HEK293 (cell line): ENCODE results near the gene KRT74.

ENCODE experiments used
- CTCF ChIA-PET: fragments of 350-600 bp; formaldehyde crosslinking; extraction: SDS; loops from one replicate; lab custom pipeline; 2021; ENCODE audit warnings: antibody characterized with exemption; lab: Yijun Ruan, JAX
- POLR2A ChIA-PET: fragments of 300-600 bp; formaldehyde crosslinking; extraction: SDS; loops from one replicate; lab custom pipeline; 2020; ENCODE audit warnings: antibody characterized with exemption, inconsistent platforms; lab: Yijun Ruan, JAX
- H3K27ac ChIP-seq: fragments of 200-500 bp; sonication (Bioruptor generic); 2 replicates; pipeline ENCODE4 v1.5.1; 2014; ENCODE audit warnings: low read depth, low read length, control low read depth, inconsistent platforms; ENCODE audit errors: extremely low read depth
- H3K36me3 ChIP-seq, 2 experiments: fragments of 200-500 bp in 1 of 2; sonication (Bioruptor generic) in 1 of 2; 1 replicate in 1 of 2; 2 replicates in 1 of 2; pipeline ENCODE4 v1.5.1; 2014 to 2017; ENCODE audit warnings: inconsistent platforms in 2 of 2, low read length in 2 of 2; ENCODE audit not compliant: control insufficient read depth in 2 of 2, insufficient read depth in 1 of 2
- H3K4me1 ChIP-seq: fragments of 200-500 bp; sonication (Bioruptor generic); 2 replicates; pipeline ENCODE4 v1.5.1; 2014; ENCODE audit warnings: mild to moderate bottlenecking, low read length, inconsistent platforms; ENCODE audit not compliant: control insufficient read depth, insufficient read depth
- H3K4me3 ChIP-seq: 2 replicates; pipeline ENCODE4 v1.5.1; 2011; ENCODE audit warnings: low read depth, mild to moderate bottlenecking, control low read depth, low read length, moderate library complexity
- H3K9me3 ChIP-seq: fragments of 200-500 bp; sonication (Bioruptor generic); 2 replicates; pipeline ENCODE4 v1.5.1; 2014; ENCODE audit warnings: low read depth, low read length, inconsistent platforms; ENCODE audit not compliant: control insufficient read depth, insufficient read depth
- EGR2 ChIP-seq: fragments of 450-650 bp; formaldehyde crosslinking; IDR thresholded peaks from 2 replicates; pipeline ENCODE4 v1.5.1; 2016; ENCODE audit warnings: low read depth, missing biosample characterization, missing genetic modification characterization
- KLF10 ChIP-seq: fragments of 450-650 bp; IDR thresholded peaks from 2 replicates; pipeline ENCODE4 v1.5.1; 2018; ENCODE audit warnings: missing biosample characterization, mild to moderate bottlenecking, missing genetic modification characterization
- KLF9 ChIP-seq: fragments of 450-650 bp; formaldehyde crosslinking; IDR thresholded peaks from 2 replicates; pipeline ENCODE4 v1.5.1; 2016; ENCODE audit warnings: missing biosample characterization, missing genetic modification characterization, low read depth
- OSR2 ChIP-seq: fragments of 450-650 bp; formaldehyde crosslinking; IDR thresholded peaks from 2 replicates; pipeline ENCODE4 v1.5.1; 2016; ENCODE audit warnings: missing biosample characterization, missing genetic modification characterization
- PRDM10 ChIP-seq: fragments of 450-650 bp; formaldehyde crosslinking; IDR thresholded peaks from 2 replicates; pipeline ENCODE4 v1.5.1; 2016; ENCODE audit warnings: missing biosample characterization, missing genetic modification characterization
- REPIN1 ChIP-seq: fragments of 450-650 bp; formaldehyde crosslinking; IDR thresholded peaks from 2 replicates; pipeline ENCODE4 v1.5.1; 2017; ENCODE audit warnings: missing biosample characterization, missing genetic modification characterization, low read depth
- SP2 ChIP-seq: fragments of 450-650 bp; formaldehyde crosslinking; IDR thresholded peaks from 2 replicates; pipeline ENCODE4 v1.5.1; 2016; ENCODE audit warnings: missing biosample characterization, missing genetic modification characterization
- TRIM28 ChIP-seq: IDR thresholded peaks from 2 replicates; pipeline ENCODE4 v1.6.1; 2011; ENCODE audit warnings: low read length, control low read depth, borderline replicate concordance
- WT1 ChIP-seq: fragments of 450-650 bp; formaldehyde crosslinking; IDR thresholded peaks from 2 replicates; pipeline ENCODE4 v1.5.1; 2016; ENCODE audit warnings: missing biosample characterization, missing genetic modification characterization
- ZBTB20 ChIP-seq: fragments of 450-650 bp; formaldehyde crosslinking; IDR thresholded peaks from 2 replicates; pipeline ENCODE4 v1.5.1; 2016; ENCODE audit warnings: missing biosample characterization, missing genetic modification characterization
- ZEB2 ChIP-seq: fragments of 450-650 bp; formaldehyde crosslinking; IDR thresholded peaks from 2 replicates; pipeline ENCODE4 v1.5.1; 2016; ENCODE audit warnings: missing biosample characterization, missing genetic modification characterization
- ZFP37 ChIP-seq: fragments of 450-650 bp; formaldehyde crosslinking; IDR thresholded peaks from 2 replicates; pipeline ENCODE4 v1.5.1; 2016; ENCODE audit warnings: missing biosample characterization, missing genetic modification characterization
- ZNF121 ChIP-seq: fragments of 450-650 bp; formaldehyde crosslinking; IDR thresholded peaks from 2 replicates; pipeline ENCODE4 v1.5.1; 2016; ENCODE audit warnings: missing biosample characterization, missing genetic modification characterization
- ZNF175 ChIP-seq: fragments of 450-650 bp; formaldehyde crosslinking; IDR thresholded peaks from 2 replicates; pipeline ENCODE4 v1.5.1; 2016; ENCODE audit warnings: missing biosample characterization, missing genetic modification characterization
- ZNF211 ChIP-seq: fragments of 450-650 bp; formaldehyde crosslinking; IDR thresholded peaks from 2 replicates; pipeline ENCODE4 v1.5.1; 2016; ENCODE audit warnings: low read depth, missing biosample characterization, missing genetic modification characterization
- ZNF239 ChIP-seq: fragments of 450-650 bp; formaldehyde crosslinking; IDR thresholded peaks from 2 replicates; pipeline ENCODE4 v1.5.1; 2016; ENCODE audit warnings: missing biosample characterization, missing genetic modification characterization
- ZNF416 ChIP-seq: fragments of 450-650 bp; formaldehyde crosslinking; IDR thresholded peaks from 2 replicates; pipeline ENCODE4 v1.5.1; 2016; ENCODE audit warnings: missing biosample characterization, missing genetic modification characterization
- ZNF433 ChIP-seq: fragments of 450-650 bp; formaldehyde crosslinking; IDR thresholded peaks from 2 replicates; pipeline ENCODE4 v1.5.1; 2016; ENCODE audit warnings: missing biosample characterization, missing genetic modification characterization, low read depth
- ZNF513 ChIP-seq: fragments of 450-650 bp; IDR thresholded peaks from 2 replicates; pipeline ENCODE4 v1.5.1; 2018; ENCODE audit warnings: missing biosample characterization, missing genetic modification characterization
- ZNF530 ChIP-seq: fragments of 450-650 bp; formaldehyde crosslinking; IDR thresholded peaks from 2 replicates; pipeline ENCODE4 v1.5.1; 2016; ENCODE audit warnings: low read depth, missing biosample characterization, missing genetic modification characterization
- ZNF555 ChIP-seq: fragments of 450-650 bp; formaldehyde crosslinking; conservative IDR thresholded peaks from 2 replicates; pipeline ENCODE4 v1.5.1; 2017; ENCODE audit warnings: missing biosample characterization, mild to moderate bottlenecking, missing genetic modification characterization, inconsistent platforms
- ZNF610 ChIP-seq: fragments of 450-650 bp; formaldehyde crosslinking; IDR thresholded peaks from 2 replicates; pipeline ENCODE4 v1.5.1; 2016; ENCODE audit warnings: missing biosample characterization, missing genetic modification characterization, borderline replicate concordance
- ZNF664 ChIP-seq: fragments of 450-650 bp; formaldehyde crosslinking; IDR thresholded peaks from 2 replicates; pipeline ENCODE4 v1.5.1; 2016; ENCODE audit warnings: missing biosample characterization, missing genetic modification characterization
- ZNF707 ChIP-seq: fragments of 450-650 bp; formaldehyde crosslinking; IDR thresholded peaks from 2 replicates; pipeline ENCODE4 v1.5.1; 2016; ENCODE audit warnings: missing biosample characterization, missing genetic modification characterization
- ZXDB ChIP-seq: fragments of 450-650 bp; formaldehyde crosslinking; IDR thresholded peaks from 2 replicates; pipeline ENCODE4 v1.5.1; 2016; ENCODE audit warnings: missing biosample characterization, missing genetic modification characterization
- TF ChIP-seq, protein P1 (sequence below): fragments of 450-650 bp; formaldehyde crosslinking; IDR thresholded peaks from 2 replicates; pipeline ENCODE4 v1.5.1; 2016; ENCODE audit warnings: missing biosample characterization, missing genetic modification characterization
- TF ChIP-seq, protein P2 (sequence below): fragments of 450-650 bp; formaldehyde crosslinking; IDR thresholded peaks from 2 replicates; pipeline ENCODE4 v1.5.0; 2017; ENCODE audit warnings: missing biosample characterization, missing genetic modification characterization, borderline replicate concordance
- TF ChIP-seq, protein P3 (sequence below): fragments of 450-650 bp; formaldehyde crosslinking; IDR thresholded peaks from 2 replicates; pipeline ENCODE4 v1.5.1; 2016; ENCODE audit warnings: missing biosample characterization, missing genetic modification characterization

Gene KRT74

GRCh38 chr12:52605542-52605941, 31.9 kb upstream of the KRT74 start (continued):
- TF ChIP-seq PRDM10 (tag by site-specific recombination), result no peak
- no peak for TF ChIP-seq TRIM28
- no peak for TF ChIP-seq REPIN1
- TF ChIP-seq ZNF555 (tag by site-specific recombination), result no peak
- no peak for TF ChIP-seq ZNF121 (tag by site-specific recombination)
- no peak for TF ChIP-seq KLF10
- no peak for TF ChIP-seq ZNF433 (tag by site-specific recombination)
- no peak for TF ChIP-seq ZNF707 (tag by site-specific recombination)
- TF ChIP-seq, protein P1, sequence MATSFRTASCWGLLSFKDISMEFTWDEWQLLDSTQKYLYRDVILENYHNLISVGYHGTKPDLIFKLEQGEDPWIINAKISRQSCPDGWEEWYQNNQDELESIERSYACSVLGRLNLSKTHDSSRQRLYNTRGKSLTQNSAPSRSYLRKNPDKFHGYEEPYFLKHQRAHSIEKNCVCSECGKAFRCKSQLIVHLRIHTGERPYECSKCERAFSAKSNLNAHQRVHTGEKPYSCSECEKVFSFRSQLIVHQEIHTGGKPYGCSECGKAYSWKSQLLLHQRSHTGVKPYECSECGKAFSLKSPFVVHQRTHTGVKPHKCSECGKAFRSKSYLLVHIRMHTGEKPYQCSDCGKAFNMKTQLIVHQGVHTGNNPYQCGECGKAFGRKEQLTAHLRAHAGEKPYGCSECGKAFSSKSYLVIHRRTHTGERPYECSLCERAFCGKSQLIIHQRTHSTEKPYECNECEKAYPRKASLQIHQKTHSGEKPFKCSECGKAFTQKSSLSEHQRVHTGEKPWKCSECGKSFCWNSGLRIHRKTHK (tag by site-specific recombination), result no peak

GRCh38 chr12:52604859-52605258, 31.2 kb upstream of the KRT74 start:
- CTCF ChIA-PET, result no interaction called here

DNA sequence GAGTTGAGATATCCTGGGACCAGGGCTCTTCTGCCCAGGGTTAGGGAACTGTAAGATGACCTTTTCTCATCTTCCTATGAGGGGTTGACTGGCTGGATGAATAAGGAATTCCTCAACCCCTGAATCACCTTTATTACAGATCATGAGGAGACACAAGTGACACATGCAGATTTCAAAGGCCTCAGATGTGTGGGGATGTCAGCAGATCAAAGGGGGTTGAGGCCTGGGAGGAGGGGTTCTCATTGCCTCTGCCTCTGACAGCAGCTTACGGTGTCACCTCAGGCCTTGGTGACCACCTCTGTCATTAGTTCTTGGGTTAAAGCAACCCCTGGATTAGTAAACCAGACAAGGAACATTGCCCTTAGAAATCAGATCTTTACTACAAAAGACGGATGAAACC, 29.7 kb upstream of the KRT74 start:
- H3K4me3 ChIP-seq, result no peak overlapping the region
- H3K4me1 ChIP-seq, result no peaks in the 10 kb centered on the region
- H3K36me3 ChIP-seq, result no peaks in the 10 kb centered on the region
- TF ChIP-seq ZNF664 (no peak), ZNF610 (tag by site-specific recombination) (no peak), WT1 (no peak), EGR2 (tag by site-specific recombination) (no peak), KLF9 (tag by site-specific recombination) (no peak), OSR2 (no peak), ZBTB20 (no peak), ZNF513 (tag by site-specific recombination) (no peak), ZFP37 (tag by site-specific recombination) (no peak), ZNF211 (tag by site-specific recombination) (no peak), ZNF239 (no peak), ZNF175 (no peak)
- TF ChIP-seq, protein P2, sequence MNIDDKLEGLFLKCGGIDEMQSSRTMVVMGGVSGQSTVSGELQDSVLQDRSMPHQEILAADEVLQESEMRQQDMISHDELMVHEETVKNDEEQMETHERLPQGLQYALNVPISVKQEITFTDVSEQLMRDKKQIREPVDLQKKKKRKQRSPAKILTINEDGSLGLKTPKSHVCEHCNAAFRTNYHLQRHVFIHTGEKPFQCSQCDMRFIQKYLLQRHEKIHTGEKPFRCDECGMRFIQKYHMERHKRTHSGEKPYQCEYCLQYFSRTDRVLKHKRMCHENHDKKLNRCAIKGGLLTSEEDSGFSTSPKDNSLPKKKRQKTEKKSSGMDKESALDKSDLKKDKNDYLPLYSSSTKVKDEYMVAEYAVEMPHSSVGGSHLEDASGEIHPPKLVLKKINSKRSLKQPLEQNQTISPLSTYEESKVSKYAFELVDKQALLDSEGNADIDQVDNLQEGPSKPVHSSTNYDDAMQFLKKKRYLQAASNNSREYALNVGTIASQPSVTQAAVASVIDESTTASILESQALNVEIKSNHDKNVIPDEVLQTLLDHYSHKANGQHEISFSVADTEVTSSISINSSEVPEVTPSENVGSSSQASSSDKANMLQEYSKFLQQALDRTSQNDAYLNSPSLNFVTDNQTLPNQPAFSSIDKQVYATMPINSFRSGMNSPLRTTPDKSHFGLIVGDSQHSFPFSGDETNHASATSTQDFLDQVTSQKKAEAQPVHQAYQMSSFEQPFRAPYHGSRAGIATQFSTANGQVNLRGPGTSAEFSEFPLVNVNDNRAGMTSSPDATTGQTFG (tag by site-specific recombination), result no peak
- CTCF ChIA-PET, result no interaction called here
- no peaks in the 10 kb centered on the region for H3K9me3 ChIP-seq
- no peak overlapping the region for H3K27ac ChIP-seq
- POLR2A ChIA-PET, result no interaction called here

More at GRCh38 chr12:52604859-52605258, 31.2 kb upstream of the KRT74 start:
- TF ChIP-seq SP2 (tag by site-specific recombination) (no peak), ZNF416 (no peak), ZXDB (no peak), ZNF211 (tag by site-specific recombination) (no peak), ZEB2 (tag by site-specific recombination) (no peak), ZNF530 (no peak)
- TF ChIP-seq, protein P3, sequence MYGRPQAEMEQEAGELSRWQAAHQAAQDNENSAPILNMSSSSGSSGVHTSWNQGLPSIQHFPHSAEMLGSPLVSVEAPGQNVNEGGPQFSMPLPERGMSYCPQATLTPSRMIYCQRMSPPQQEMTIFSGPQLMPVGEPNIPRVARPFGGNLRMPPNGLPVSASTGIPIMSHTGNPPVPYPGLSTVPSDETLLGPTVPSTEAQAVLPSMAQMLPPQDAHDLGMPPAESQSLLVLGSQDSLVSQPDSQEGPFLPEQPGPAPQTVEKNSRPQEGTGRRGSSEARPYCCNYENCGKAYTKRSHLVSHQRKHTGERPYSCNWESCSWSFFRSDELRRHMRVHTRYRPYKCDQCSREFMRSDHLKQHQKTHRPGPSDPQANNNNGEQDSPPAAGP (tag by site-specific recombination), result no peak
- no peak overlapping the region for H3K27ac ChIP-seq
- H3K36me3 ChIP-seq, result no peaks in the 10 kb centered on the region
- POLR2A ChIA-PET, result no interaction called here
- H3K4me3 ChIP-seq, result no peak overlapping the region
- H3K9me3 ChIP-seq, result no peaks in the 10 kb centered on the region
- H3K4me1 ChIP-seq, result no peaks in the 10 kb centered on the region
